GM23248 (cell line): ENCODE results near the gene MAP3K14.

Source experiments
- EZH2 ChIP-seq: fragments of 200-600 bp; sonication (generic); IDR thresholded peaks from 2 replicates; pipeline ENCODE4 v1.6.1; 2018; ENCODE audit warnings: antibody characterized with exemption, mild to moderate bottlenecking; ENCODE audit not compliant: insufficient read depth, poor library complexity, severe bottlenecking
- EZH2phosphoT487 ChIP-seq: fragments of 200-600 bp; sonication (generic); IDR thresholded peaks from 2 replicates; pipeline ENCODE4 v1.6.1; 2018; ENCODE audit warnings: antibody characterized with exemption, moderate library complexity, mild to moderate bottlenecking, low read depth; ENCODE audit not compliant: insufficient read depth

GRCh38 chr17:45333702-45334092 is 16.9 kb upstream of the MAP3K14 start:
- TF ChIP-seq EZH2 (no peak), EZH2phosphoT487 (no peak)
